Measurements from ENCODE around the gene SYNGR3. TPM values are rescaled to one million over a fixed set of nuclear protein-coding genes. Genes with fewer than 3 reads are reported as not detected.

The SYNGR3 gene
- total RNA-seq, 1 experiment from 2014 or later, result 11.9 TPM

DNA sequence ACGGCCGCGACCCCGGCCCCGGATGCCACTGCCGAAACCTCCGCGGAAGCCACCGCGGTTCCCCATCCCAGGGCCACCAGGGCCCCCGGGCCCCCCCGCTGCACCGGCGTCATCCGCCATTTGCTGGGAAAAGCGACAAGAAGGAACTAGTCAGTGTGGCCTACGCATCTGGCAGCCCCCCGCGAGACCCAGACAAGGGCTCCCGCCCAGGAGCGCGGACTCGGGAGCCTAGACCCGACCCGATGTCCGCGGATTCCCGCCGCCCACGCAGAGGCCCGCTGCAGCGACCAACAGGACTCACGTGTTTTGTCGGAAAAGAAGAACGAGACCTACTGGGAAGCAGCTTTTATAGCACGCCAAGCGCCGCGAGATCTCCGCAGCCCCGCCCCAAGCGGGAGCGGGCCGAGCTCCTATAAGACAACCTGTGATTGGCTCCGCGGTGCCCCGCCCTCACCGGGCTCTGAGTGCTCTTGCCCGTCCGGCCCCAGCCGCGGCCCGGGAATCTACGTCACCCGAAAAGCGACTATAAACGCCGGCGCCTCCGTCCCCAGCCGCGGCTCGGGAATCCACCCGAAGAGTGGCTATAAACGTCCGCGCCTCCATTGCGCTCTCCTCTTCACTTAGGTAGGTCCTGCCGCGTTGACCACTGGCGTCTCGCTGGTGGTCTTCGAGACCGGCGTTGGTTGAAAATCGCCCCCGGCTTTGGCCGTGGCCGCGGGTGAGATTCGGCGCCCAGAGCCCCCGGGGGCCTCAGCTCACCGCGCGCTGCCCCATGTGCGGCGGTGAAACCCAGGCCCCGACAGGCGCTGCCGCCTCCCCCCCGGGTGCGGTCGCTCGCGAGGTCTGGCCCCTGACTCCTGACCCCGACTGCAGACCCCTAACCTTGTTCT is 25.0 kb upstream of the SYNGR3 start, which contains the start of gene RPS2:
TSS of gene RPS2 (minus strand) at position 321 of the 890 bp plus-strand sequence. CDS start at position 120, 201 bp downstream.
- Histone ChIP-seq H4K91ac (ENCODE audit: insufficient read length, low read depth, low read length) (peak within 1 kb of the TSS; percentile 66), H3K27ac (ENCODE audit: insufficient read length, low read depth, low read length) (peak within 1 kb of the TSS; percentile 59), H3K18ac (ENCODE audit: insufficient read length, low read depth, low read length) (peak within 1 kb of the TSS; percentile 91), H3T11ph (ENCODE audit: low read length) (no peak within 1 kb of the TSS), H2BK15ac (ENCODE audit: low read depth, low read length) (no peak within 1 kb of the TSS), H3K23ac (ENCODE audit: insufficient read length, low read depth, low read length) (peak within 1 kb of the TSS; percentile 42), H3K56ac (ENCODE audit: insufficient read length, low read depth, low read length) (peak within 1 kb of the TSS; percentile 84), H3K9ac (ENCODE audit: extremely low read depth, insufficient read length, low read length) (peak within 1 kb of the TSS; percentile 100), H3K27me3 (ENCODE audit: insufficient read depth, low read length) (no peaks in the 10 kb centered on the region), H3K4ac (ENCODE audit: low read depth, low read length) (no peak within 1 kb of the TSS; the same call in 1 of the 2 replicates), H3K79me1 (ENCODE audit: insufficient read depth, low read depth, low read length, poor library complexity, severe bottlenecking) (no peaks in the 10 kb centered on the region), H3K79me2 (ENCODE audit: insufficient read depth, low read length) (peaks cover 18% of the 10 kb centered on the region), H3K4me2 (ENCODE audit: insufficient read depth, insufficient read length, low read length) (peak within 1 kb of the TSS; percentile 100), H2AK5ac (ENCODE audit: insufficient read length, low read length) (no peak within 1 kb of the TSS), H3K23me2 (ENCODE audit: insufficient read length, low read depth, low read length, poor library complexity, severe bottlenecking) (peaks cover 19% of the 10 kb centered on the region), H4K5ac (ENCODE audit: insufficient read length, low read depth, low read length) (no peak within 1 kb of the TSS), H2AFZ (ENCODE audit: low read length) (no peak within 1 kb of the TSS), H2BK12ac (ENCODE audit: insufficient read length, low read depth, low read length) (no peak within 1 kb of the TSS), H4K8ac (replicated peaks; ENCODE audit: insufficient read length, low read depth, low read length) (peak within 1 kb of the TSS; percentile 17), H2BK5ac (ENCODE audit: insufficient read length, low read length) (no peak within 1 kb of the TSS), H2BK120ac (ENCODE audit: low read depth, low read length, poor library complexity, severe bottlenecking) (no peak within 1 kb of the TSS), H4K20me1 (ENCODE audit: control insufficient read depth, insufficient read depth, insufficient read length) (no peaks in the 10 kb centered on the region), H3K9me3 (ENCODE audit: control insufficient read depth, low read depth, low read length) (no peaks in the 10 kb centered on the region), H3K14ac (ENCODE audit: insufficient read depth, low read length) (peak within 1 kb of the TSS; percentile 95), H3K4me1 (ENCODE audit: insufficient read depth, low read length) (no peaks in the 10 kb centered on the region), H2BK20ac (ENCODE audit: low read depth, low read length, poor library complexity, severe bottlenecking) (no peak within 1 kb of the TSS)
- Mint-ChIP-seq H3K27ac (peak within 1 kb of the TSS; percentile 97), H3K4me3 (peak within 1 kb of the TSS; percentile 95 to 97), H3K9me3 (peaks cover 0 to 3% of the 10 kb centered on the region in 2 experiments; a peak in 2 of 5 replicates), H3K36me3 (ENCODE audit: insufficient read depth in 1 of 3, low read depth in 3 of 3) (peaks cover 27 to 39% (median 33%) of the 10 kb centered on the region in 3 experiments), H3K27me3 (ENCODE audit: low read depth) (peaks cover 8% of the 10 kb centered on the region), H3K4me1 (peaks cover 29 to 47% of the 10 kb centered on the region in 2 experiments)
- TF ChIP-seq, protein P1, sequence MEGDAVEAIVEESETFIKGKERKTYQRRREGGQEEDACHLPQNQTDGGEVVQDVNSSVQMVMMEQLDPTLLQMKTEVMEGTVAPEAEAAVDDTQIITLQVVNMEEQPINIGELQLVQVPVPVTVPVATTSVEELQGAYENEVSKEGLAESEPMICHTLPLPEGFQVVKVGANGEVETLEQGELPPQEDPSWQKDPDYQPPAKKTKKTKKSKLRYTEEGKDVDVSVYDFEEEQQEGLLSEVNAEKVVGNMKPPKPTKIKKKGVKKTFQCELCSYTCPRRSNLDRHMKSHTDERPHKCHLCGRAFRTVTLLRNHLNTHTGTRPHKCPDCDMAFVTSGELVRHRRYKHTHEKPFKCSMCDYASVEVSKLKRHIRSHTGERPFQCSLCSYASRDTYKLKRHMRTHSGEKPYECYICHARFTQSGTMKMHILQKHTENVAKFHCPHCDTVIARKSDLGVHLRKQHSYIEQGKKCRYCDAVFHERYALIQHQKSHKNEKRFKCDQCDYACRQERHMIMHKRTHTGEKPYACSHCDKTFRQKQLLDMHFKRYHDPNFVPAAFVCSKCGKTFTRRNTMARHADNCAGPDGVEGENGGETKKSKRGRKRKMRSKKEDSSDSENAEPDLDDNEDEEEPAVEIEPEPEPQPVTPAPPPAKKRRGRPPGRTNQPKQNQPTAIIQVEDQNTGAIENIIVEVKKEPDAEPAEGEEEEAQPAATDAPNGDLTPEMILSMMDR (conservative IDR thresholded peaks at IDR 0.05), result no peak
- peak; percentile 99 for DNase-seq
- WGBS (ENCODE audit: extremely low coverage, insufficient read length, low lambda C conversion rate), result no CpG with 5 or more reads among the region's 97 CpGs
